DLD1 (cell line): ENCODE measurements around the gene EPHB3.

Experiments used
- in situ Hi-C: cut with HindIII; loops from 2 replicates; pipeline ENCODE4 v1.10.0; 2017; ENCODE audit warnings: low sequenced_read_pairs

Gene EPHB3

GRCh38 chr3:184542577-184542976 lies 19.0 kb upstream of the EPHB3 start:
- in situ Hi-C loops = loop anchor here (25.0 kb wide), 1 partner anchor 180 kb away; the partner anchor contains the start of genes CLCN2 and POLR2H

- in situ Hi-C loops = loop anchor here (25.0 kb wide), 1 partner anchor 181 kb away; the partner anchor contains the start of genes CLCN2 and POLR2H
Measured at GRCh38 chr3:184543256-184543655, 18.3 kb upstream of the EPHB3 start.

DNA sequence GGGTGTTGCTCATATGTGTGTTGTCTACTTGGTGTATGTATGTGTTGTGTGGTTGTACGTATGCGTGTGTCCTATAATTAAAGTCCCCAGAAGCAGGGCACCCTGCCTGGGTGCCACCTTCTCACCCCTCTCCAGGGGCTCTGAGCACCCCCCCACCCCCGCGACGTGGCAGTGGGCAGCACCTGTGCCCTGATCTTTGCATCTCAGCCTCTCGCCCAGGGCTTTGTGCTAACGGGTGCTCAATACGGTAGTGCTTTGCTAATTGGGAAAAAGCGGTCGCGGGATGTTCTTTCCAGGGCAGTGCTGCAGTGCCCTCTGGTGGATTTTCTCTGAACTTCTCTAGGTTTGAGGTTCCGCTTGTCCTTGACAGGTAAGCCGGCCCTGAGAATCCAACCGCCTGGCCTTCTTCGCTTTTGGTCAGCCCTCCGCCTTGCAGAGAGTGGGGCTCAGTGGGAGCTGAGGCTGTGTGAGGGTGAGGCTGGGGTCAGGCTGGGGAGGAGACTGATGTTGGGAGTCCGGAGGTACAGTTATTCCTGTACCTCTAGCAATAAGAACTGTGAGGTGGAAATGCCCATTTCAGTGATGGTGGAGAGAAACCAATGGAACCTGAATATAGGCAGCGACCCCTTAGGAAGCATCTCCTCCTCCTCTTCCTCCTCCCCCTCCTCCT lies 17.6 kb upstream of the EPHB3 start:
- in situ Hi-C loops = loop anchor here (25.0 kb wide), 1 partner anchor 182 kb away; the partner anchor contains the start of genes CLCN2 and POLR2H

GRCh38 chr3:184544513-184544861 lies 17.1 kb upstream of the EPHB3 start:
- in situ Hi-C loops = loop anchor here (25.0 kb wide), 1 partner anchor 182 kb away; the partner anchor contains the start of genes CLCN2 and POLR2H

GRCh38 chr3:184545769-184546168 lies 15.8 kb upstream of the EPHB3 start:
- in situ Hi-C loops = loop anchor here (25.0 kb wide), 1 partner anchor 183 kb away; the partner anchor contains the start of genes CLCN2 and POLR2H

DNA sequence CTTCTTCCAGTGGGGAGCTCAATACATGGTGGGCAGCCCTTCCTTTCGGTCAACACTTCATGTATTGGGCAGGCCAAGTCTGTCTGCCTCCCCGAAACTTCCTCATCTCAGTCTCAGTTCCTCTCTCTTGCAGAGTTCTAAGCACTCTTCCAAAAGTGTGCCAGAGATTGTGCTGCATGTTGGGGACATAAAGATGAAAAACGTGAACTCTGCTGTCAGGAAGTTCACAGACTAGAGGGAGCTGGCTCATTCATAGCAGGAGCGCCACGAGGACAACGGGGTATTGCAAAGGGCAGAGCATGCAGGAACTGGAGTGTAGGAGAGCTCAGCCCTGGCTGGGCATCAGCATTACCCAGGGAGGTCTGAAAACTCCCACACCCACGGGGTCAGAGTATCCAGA lies 15.3 kb upstream of the EPHB3 start:
- in situ Hi-C loops = loop anchor here (25.0 kb wide), 1 partner anchor 184 kb away; the partner anchor contains the start of genes CLCN2 and POLR2H

GRCh38 chr3:184549796-184550577 lies 11.6 kb upstream of the EPHB3 start:
- in situ Hi-C loops = loop anchor here (25.0 kb wide), 1 partner anchor 188 kb away; the partner anchor contains the start of genes CLCN2 and POLR2H

DNA sequence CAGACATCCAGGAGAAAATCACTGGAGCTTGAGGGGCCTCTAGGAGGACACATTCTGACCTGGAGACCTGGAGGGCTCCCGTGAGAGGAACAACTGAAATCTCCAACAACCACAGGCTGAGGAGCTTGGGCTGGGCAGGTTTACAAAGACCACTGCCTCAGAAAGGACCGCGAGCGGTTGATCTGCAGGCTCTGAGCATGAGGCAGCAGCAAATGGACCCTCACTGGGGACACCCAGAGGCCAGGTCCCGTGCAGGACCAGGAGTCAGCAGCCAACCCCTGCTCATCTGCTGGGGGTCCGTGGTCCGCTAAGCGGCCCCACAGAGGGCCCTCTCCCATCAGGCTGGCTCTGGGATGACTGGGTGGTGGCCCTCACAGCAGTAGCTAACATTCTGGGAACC lies 10.5 kb upstream of the EPHB3 start:
- in situ Hi-C loops = no loop called here

DNA sequence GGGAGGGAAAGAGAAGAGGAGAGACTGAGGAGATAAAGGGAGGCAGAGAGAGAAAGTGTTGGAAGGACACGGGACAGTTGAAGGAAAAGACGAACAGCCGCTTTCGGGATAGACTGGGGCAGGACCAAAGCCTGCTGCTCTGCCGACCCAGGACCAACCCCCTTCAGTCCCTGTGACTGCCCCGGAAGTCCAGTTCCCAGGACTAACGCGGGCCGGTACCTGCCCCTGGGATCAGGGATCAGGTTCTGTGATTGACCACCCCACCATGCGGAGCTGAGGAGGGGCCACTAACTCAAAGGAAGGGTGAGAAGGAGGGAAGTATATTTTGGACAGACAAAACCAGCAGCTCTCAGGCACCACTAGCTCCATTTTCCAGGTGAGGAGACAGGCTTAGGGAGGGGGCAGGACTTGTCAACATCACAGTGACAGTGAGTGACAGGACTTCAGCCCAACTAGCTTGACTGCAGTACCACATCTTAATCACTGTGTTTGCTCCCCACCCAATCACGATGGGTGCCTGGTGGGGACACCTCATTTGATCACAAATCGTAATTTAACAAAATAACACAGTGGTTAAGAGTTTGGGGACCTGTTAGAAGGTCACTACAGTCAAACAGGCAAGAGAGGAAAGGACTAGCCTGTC lies 9.8 kb upstream of the EPHB3 start:
- in situ Hi-C loops = no loop called here

GRCh38 chr3:184552296-184552695 lies 9.3 kb upstream of the EPHB3 start:
- in situ Hi-C loops = no loop called here

GRCh38 chr3:184552863-184553262 lies 8.7 kb upstream of the EPHB3 start:
- in situ Hi-C loops = no loop called here

DNA sequence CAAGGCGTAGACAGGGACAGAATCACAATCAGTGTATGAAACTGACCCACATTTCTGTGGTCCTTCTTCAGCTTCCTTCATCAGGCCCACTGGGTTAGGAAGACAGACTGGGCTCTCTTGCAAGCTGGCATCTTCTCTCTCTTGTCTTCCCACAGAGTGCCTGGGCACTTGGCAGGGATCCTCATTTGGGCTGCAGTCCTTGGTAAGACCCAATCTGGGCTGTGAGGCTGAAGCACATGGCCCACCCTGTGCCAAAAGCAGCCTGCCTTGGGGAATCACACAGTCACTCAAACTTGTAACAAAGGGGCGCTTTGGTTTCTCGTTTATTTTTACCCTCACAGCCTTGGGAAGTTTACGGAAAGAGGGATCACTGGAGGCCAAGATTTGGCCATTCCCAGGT lies 8.2 kb upstream of the EPHB3 start:
- in situ Hi-C loops = no loop called here

DNA sequence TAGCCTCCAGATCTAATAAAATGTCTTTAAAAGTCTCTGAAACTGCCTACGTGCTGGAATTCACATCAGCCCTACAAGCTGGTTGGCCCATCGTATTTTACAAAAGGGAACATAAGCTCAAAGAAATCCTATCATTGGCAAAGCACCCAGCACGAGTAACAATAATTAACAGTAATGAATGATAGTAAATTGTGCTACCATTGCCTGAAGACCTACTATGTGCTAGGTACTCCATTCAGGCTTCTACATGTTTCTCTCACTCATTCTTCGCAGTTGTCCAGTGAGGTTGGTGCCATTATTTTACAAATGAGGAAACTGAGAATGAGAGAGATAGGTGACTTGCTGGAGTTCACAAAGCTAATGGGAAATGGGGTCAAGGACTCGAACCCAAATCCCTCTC lies 7.1 kb upstream of the EPHB3 start:
- in situ Hi-C loops = no loop called here

DNA sequence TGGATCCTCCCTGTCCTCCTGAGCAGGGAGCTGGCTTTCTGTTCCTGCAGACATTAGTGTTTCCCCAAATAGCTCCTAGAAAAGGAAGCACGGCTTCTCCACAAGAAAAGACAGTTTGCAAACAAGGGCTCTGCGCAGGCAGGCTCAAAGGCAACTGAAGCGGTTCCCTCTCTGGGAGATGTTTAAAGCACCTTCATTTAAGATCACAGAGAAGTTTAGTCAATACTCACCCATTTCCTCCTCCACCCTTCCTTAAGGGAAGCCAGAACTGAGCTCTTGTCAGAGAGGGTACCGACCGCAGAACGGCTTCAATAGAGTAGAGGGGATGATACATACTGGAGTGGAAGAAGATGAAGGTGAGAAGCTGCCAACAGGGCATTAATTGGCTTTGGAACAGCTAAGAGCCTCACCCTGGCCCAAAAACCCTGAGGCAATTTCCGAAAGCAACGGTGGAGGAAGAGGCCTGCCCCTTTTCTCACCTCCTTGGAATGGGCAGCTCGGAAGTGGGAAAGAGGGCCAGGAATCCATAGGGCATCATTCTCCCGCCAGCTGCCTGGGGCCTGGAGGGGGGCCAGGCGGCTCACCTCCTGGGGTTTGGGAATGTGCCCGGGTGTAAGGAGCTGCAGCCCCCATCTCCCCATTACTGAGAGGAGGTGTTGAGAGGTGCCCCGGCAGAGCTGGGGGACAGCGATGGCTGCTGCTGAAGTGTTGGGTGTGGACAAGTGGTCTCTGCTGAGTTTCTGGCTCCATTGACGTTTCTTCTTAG lies 4.8 kb upstream of the EPHB3 start:
- in situ Hi-C loops = no loop called here

DNA sequence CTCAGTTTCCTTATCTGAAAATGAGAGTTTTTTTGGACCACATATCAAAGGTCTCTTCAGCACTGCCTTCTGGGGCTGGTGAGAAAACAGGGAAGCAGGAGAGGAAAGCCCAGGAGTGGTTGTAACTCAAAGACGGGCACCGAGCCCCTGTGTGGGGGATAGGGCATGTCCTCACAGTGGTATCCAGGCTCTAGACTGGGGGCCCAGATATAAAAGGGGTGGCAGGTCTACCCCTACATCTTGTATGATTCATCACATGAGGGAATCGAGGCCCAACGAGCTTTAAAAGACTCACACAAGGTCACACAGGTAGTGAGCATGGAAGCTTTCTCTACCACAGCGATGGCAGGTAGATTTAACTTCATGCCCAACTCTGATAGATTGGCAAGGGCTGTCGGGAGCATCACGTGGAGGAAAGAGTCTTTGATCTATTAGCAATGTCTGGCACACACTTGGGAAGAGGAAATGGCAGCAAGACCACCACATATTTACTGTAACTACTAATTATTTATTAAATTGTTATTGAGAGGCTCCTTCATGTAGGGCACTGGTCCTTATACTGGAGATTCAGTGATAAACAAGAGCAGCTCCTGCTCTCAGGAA lies 4.1 kb upstream of the EPHB3 start:
- in situ Hi-C loops = no loop called here

DNA sequence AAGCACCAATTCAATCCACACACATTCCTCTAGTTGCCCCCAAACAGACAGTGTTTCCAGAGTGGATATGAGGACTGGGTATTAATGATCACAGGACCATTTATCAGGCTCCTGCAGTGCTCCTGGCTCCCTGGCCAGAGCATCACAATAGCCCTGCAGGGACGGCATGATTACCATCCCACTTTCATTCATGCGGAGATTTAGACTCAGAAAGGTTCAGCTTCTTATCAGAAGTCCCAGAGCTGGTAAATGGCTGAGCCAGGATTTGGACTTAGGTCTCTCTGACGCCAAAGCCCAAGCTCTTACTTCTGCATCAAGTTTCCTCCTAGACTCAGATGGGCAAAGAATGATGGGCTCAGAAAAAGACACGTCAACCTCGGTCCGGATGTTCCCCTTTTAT lies 2.9 kb upstream of the EPHB3 start:
- in situ Hi-C loops = no loop called here

GRCh38 chr3:184559336-184559735 lies 2.2 kb upstream of the EPHB3 start:
- in situ Hi-C loops = no loop called here

DNA sequence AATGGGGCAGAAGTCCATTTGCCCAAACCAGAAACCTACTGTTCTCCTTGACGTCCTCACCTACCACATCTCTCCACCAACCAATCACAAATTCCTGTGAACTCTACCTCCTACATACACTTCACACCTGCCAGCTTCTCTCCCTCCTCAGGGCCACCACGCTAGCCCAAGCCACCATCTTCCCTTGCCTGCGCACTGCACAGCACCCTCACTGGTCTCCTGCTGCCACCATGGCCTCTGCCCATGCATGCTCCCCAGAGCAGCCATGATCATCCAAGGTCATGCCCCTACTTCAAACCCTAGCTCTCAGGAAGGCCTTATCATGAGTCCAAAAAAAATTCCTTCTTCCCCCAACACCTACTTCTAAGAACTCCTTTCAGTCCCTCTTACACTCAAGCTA lies 1.1 kb upstream of the EPHB3 start:
- in situ Hi-C loops = no loop called here

DNA sequence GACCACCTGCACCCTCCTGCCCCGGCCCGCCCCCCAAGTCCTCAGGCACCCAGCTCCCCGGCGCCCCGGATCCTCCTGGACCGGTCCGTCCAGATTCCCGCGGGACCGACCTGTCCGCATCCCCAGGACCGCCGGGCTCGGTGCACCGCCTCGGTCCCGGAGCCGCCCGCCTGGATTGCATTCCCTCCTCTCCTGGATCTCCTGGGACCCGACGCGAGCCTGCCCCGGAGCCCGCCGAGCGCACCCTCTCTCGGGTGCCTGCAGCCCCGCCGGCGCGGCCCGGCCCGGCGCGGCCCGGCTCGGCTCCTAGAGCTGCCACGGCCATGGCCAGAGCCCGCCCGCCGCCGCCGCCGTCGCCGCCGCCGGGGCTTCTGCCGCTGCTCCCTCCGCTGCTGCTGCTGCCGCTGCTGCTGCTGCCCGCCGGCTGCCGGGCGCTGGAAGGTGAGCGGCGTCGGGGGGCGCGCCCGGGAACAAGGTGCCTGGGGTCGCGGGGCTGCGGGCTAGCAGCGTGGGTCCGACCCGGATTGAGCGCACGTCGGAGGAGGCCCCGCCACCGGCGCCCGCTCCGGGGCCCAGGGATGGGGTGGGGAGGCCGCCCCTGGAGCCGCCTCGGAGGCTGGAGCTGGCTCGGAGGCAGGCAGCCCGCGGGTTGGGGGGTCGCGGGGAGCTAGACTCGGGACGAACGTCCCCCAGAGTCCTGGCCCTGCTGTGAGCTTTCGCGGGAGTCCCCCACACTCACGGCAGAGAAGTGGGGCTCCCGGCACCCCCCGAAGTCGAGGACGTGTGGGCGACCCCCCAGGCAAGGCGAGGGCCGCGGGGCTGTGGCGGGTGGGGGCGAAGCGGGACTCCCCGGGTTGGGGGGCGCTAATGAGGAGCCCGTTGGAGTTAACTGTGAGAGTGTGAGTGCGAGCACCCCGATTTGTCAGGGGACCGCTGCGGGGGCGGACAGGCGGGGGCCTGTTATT lies 610 bp downstream of the EPHB3 start:
- in situ Hi-C loops = no loop called here
